Neural cell (in vitro differentiated cells): ENCODE measurements around the gene IL31RA.

ENCODE experiments used
- CTCF ChIP-seq: fragments of 450-650 bp; IDR thresholded peaks from 2 replicates; pipeline ENCODE4 v1.5.1; 2014; ENCODE audit warnings: antibody characterized with exemption, mild to moderate bottlenecking, moderate library complexity; ENCODE audit not compliant: poor library complexity, severe bottlenecking
- EP300 ChIP-seq: fragments of 450-650 bp; conservative IDR thresholded peaks from 2 replicates; pipeline ENCODE4 v1.6.1; 2014; ENCODE audit warnings: antibody characterized with exemption, mild to moderate bottlenecking, moderate library complexity; ENCODE audit not compliant: poor library complexity, severe bottlenecking
- EZH2 ChIP-seq: fragments of 200-600, 300-800 bp; shearing (Covaris generic), sonication (generic); IDR thresholded peaks from 2 replicates; pipeline ENCODE4 v1.6.1; 2014; ENCODE audit warnings: antibody characterized with exemption, low read length, borderline replicate concordance, mild to moderate bottlenecking; ENCODE audit not compliant: insufficient read depth, poor library complexity, severe bottlenecking
- MXI1 ChIP-seq: fragments of 450-650 bp; conservative IDR thresholded peaks from 2 replicates; pipeline ENCODE4 v1.6.1; 2014; ENCODE audit warnings: antibody characterized with exemption, mild to moderate bottlenecking; ENCODE audit not compliant: poor library complexity, severe bottlenecking
- POLR2AphosphoS5 ChIP-seq: IDR thresholded peaks from 2 replicates; pipeline ENCODE4 v1.6.1; 2012
- REST ChIP-seq: IDR thresholded peaks from 2 replicates; pipeline ENCODE4 v1.6.1; 2012; ENCODE audit warnings: borderline replicate concordance
- TAF1 ChIP-seq: IDR thresholded peaks from 2 replicates; pipeline ENCODE4 v1.6.1; 2012; ENCODE audit warnings: low read depth

GRCh38 chr5:55841976-55842375, 9.2 kb upstream of the IL31RA start:
- TF ChIP-seq TAF1 (no peak), POLR2AphosphoS5 (no peak), CTCF (no peak), MXI1 (no peak), EZH2 (no peak), REST (no peak), EP300 (no peak)
